GM19463 (cell line): ENCODE results near the gene ASB7.
A peak's percentile ranks its signal among the peaks of the same experiment; 100 is the strongest.

Experiments used
- ATAC-seq: cut with Tn5 transposase; IDR thresholded peaks from one replicate; pipeline ENCODE4 v1.9.1; 2021; ENCODE audit warnings: mild to moderate bottlenecking, moderate library complexity; ENCODE audit not compliant: unreplicated experiment

Gene ASB7

GRCh38 chr15:100596792-100597191 is 5.6 kb upstream of the ASB7 start:
- peak; percentile 82 for ATAC-seq

- no peak for ATAC-seq
Observed at GRCh38 chr15:100597862-100598261, 4.5 kb upstream of the ASB7 start.

DNA sequence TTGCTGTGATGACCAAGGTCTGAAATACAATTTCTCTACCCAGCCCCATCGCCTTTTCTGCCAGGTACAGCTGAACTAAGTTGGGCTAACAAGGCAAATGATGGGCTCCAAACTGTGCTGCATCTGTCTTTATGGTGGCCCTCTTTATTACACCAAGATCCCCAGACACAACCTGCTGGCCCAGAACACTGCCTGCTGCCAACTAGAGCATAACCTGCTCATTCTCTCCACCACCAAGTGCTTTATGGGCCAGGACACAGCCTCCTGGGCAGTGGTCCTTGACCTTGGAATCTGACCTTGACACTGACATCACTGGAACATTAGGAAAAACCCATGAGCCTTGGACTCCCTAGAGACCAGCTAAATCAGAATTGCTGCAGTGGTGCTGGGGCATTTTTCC is 3.7 kb upstream of the ASB7 start:
- ATAC-seq, result no peak

DNA sequence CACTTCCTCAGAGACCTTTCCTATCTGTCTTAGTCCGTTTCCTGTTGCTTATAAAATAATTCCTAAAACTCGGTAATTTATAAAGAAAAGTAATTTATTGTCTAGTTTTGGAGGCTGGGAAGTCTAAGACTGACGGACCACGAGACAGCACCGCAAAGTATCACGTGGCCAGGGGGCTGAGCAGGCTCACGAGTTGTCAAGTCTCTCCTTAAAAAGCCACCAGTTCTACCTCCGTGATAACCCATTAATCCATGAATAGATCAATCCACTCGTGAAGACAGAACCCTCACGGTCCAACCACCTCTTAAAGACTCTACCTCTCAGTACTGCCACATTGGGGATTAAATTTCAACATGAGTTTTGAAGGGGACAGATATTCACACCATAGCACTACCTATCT is 1.2 kb upstream of the ASB7 start:
- no peak for ATAC-seq

DNA sequence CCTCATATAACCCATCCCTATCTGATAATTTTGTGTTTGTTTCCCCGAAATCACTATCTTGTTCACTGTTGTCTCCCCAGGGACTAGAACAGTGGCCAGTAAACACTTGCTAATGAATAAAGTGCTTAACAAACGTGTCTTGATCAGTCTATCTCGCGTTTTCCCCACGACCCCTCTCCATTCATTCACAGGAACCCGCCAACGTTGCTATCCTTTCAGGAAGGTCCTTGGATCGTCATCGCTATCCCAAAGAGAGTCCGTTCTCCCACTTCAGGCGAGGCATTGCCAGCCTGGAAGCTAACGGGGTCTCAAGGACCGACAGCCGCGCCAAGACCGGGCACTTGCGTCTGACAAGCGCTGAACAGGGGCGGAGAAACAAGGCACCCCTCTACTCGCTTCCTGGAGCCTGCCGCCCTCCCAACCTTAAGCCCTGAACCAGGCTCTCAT is 749 bp upstream of the ASB7 start:
- peak; percentile 3 for ATAC-seq

DNA sequence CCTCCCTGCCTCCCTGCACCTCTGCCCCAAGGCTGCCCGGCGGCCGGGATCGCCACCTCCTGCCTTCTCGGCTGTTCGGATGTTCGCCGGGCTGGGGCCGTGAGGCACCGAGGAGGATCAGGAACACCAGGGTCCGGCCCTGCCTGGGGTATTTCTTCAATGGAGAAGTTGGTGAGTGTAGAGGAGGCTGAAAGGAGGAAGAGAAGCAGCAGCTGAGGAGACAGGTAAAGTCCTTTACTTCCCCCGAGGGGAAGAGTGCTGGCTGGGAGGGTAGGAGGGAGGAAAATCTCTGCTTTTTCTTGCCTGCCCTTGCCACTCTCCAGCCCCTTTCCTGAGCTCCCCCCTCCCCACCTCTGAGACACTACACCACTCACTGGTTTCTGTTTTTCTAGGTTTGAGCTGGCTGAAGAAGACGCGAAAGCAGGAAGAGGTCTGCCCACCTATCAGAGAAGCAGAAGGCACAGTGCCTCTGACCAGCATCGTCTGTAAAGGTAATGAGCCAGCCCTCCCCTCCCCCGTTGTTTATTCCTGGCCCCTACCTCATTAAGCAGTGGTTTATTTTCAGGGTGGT is 519 bp downstream of the ASB7 start:
- ATAC-seq, result peak; percentile 35

DNA sequence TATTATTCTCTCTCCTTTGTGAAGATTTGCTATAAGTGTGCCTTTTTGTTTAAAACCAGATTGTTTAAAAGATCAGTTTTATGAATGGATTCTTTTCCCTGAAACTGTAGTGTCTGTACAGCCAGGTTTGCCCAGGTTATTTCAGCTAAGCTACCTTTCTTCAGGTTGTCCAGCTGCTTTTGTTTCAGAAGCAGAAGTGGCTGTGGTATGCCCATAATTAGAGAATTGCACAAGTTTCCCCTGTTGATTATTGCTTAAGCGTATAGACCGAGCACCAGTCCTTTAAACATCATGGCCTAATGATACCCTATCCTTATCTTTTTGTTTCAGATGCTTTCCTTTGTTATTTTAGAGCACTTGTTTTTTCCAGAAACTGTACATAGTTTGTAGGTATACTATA is 10.2 kb downstream of the ASB7 start:
- ATAC-seq, result no peak

GRCh38 chr15:100613208-100613607 is 10.8 kb downstream of the ASB7 start:
- no peak for ATAC-seq

DNA sequence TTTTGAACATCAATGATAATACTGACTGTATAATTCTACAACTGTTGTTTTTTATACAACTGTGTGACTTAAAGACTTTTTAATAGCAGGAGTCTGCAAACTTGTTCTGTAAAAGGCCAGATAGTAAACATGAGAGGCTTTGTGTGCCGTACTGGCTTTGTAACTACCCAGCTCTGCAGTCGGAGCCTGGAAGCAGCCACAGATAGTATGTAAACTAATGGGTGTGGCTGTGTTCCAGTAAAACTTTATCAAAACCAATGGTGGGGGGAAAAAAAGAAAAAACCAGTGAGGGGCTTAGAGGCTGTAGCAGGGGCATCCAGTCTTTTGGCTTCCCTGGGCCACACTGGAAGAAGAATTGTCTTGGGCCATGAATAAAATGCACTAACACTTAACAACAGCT is 11.9 kb downstream of the ASB7 start:
- no peak for ATAC-seq

GRCh38 chr15:100614918-100615317 is 12.5 kb downstream of the ASB7 start:
- ATAC-seq, result no peak

DNA sequence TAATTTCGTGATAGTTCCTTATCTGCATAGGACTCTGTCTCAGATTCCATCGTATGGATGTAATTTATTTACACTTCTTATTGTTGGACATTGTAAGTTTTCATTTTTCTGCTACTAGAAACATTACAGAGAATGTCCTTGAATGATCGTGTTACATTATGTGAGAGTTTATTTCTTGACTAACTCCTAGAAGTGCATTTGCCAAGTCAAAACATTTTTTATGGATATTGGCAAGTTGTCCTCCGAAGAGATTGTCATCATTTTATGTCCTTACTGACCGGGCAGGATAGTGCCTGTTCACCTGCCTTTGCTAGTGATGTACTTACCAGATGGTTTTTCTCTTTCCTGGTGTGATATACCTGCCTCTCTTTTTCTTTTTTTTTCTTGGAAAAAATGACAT is 13.4 kb downstream of the ASB7 start:
- no peak for ATAC-seq

DNA sequence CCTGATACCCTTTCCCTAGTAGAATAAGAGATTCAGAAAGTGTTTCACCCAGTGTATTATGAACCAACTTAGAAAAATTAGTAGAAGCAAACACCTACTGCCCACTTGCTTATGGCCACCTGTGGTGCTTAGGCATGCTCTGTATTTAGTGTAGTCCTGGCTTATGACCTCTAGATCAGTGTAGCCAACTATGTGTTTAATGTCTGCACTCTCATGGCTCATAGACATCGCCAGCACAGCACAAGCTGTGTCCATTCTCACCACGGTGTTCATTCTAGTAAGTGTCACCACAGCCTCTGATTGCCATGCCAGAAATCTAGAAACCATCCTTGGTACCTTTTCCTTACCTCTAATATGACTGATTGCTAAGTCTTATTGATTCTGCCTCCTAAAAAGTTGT is 14.3 kb downstream of the ASB7 start:
- no peak for ATAC-seq

- no peak for ATAC-seq
Observed at GRCh38 chr15:100623301-100623700, 20.9 kb downstream of the ASB7 start.

DNA sequence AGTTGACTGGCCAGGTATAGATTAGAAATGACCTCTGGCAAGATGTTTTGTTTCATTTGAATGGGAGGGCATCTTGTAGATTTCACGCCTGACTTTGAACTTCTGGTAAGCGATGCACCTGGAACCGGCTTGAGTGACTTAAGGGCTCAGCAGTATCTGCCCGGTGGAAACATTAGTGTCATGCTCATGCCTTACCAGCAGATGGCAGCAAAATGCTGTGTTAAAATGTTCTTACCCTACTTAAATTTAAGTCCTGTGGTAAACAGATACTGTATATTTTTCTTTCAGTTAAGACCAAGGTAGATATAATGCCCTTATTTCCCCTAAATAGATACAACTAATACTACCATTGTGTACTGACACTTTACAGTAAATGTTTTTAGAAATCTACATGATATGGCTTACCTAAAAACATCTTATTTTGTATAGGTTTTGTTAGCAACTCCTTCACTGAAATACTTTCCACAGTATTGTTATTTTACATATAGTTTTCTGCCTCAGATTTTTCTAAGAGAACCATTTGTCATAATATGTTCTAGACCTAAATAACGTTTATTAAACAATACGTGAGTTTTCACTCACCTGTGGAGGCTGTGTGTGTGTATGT is 25.5 kb downstream of the ASB7 start:
- ATAC-seq, result peak; percentile 88

GRCh38 chr15:100628746-100629145 is 26.4 kb downstream of the ASB7 start:
- no peak for ATAC-seq

DNA sequence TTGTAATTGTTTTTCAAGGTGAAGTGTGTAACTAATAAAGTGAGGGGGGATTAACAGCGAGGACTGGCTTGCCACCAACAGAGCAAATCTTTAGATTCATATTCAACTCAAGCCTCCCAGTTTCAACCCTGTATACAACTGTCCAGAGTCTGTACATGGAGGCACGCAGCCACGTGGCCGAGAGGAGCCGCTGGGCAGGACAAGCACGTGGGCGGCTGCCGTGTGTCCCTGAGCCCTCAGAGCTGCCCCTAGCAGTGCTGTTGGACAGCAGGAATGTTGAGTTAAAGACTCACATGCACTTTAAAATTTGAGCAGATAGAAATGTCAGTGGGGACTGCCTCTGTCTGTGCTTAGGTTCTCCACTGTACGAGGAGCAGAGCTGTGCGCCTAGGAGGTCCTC is 29.4 kb downstream of the ASB7 start:
- no peak for ATAC-seq

DNA sequence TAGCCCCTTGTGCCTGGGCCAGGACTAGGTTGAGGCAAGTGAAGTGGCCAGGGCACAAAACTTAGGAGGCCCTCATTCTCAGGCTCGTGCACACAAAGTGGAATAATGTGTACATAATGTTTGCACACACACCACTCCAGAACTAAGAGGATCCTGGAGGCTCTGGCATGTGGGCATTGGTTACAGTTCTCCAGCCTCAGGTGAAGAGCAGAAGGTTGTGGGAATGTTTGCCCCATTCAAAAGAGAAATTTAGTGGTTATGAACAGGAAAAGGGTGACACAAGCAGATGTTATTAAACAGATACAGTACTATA is 31.3 kb downstream of the ASB7 start:
- no peak for ATAC-seq

- ATAC-seq, result no peak
Observed at GRCh38 chr15:100635406-100636071, 33.1 kb downstream of the ASB7 start.

GRCh38 chr15:100638177-100638730 is 35.9 kb downstream of the ASB7 start:
- no peak for ATAC-seq

DNA sequence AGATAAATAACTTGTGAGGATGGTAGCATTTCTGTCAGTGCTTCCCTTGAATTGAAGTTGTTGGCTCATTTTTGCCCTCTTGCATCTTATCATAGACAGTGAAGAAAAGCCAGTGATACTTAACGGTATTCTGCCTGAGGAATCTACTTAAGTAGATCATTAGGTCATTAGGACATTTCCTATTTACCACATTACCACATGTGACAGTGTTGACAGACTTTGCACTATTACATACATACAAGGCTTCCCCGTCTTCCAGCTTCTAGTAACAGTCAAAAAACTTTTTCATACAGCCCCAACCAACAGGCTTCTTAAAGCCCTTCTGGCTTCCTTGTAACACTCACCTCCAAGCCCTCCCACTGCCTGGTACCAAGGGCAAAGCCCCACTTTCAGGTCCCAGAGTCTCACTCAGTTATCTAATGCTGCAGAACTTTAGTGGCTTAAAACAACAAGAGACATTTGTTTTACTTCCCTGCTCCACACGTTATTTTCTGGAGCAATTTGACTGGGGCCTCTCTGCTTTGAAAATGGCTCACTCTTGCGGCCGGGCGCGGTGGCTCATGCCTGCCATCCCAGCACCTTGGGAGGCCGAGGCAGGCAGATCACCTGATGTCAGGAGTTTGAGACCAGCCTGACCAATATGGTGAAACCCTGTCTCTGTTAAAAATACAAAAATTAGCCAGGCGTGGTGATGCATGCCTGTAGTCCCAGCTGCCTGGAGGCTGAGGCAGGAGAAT is 40.0 kb downstream of the ASB7 start:
- ATAC-seq, result no peak

GRCh38 chr15:100642950-100643338 is 40.6 kb downstream of the ASB7 start:
- no peak for ATAC-seq

- ATAC-seq, result no peak
Observed at GRCh38 chr15:100645671-100646070, 43.3 kb downstream of the ASB7 start.
